GM12878 (cell line): ENCODE results near the gene HIRIP3.

ENCODE experiments used
- FOXM1 ChIP-seq: IDR thresholded peaks from 2 replicates; pipeline ENCODE4 v1.6.1; 2012; ENCODE audit warnings: low read depth, mild to moderate bottlenecking, inconsistent platforms, low read length, moderate library complexity
- HCFC1 ChIP-seq: fragments of 150-350 bp; IDR thresholded peaks from 2 replicates; pipeline ENCODE4 v1.6.1; 2014; ENCODE audit warnings: low read length
- JUND ChIP-seq: IDR thresholded peaks from 2 replicates; pipeline ENCODE4 v1.6.1; 2012; ENCODE audit warnings: low read depth, mild to moderate bottlenecking, low read length, improper control_type of control experiment, moderate library complexity
- RAD21 ChIP-seq: IDR thresholded peaks from 2 replicates; pipeline ENCODE4 v1.6.1; 2011; ENCODE audit warnings: mild to moderate bottlenecking, low read depth, low read length, moderate library complexity; ENCODE audit not compliant: insufficient read depth
- RBBP5 ChIP-seq: fragments of 200-600 bp; sonication (generic); conservative IDR thresholded peaks from 2 replicates; pipeline ENCODE4 v1.6.1; 2016
- SMC3 ChIP-seq: IDR thresholded peaks from 2 replicates; pipeline ENCODE4 v1.6.1; 2011; ENCODE audit warnings: low read length, improper control_type of control experiment, borderline replicate concordance
- SRF ChIP-seq, 2 experiments: IDR thresholded peaks; 2 replicates each; pipeline ENCODE4 v1.6.1; 2011; ENCODE audit warnings: low read depth in 2 of 2, low read length in 2 of 2, mild to moderate bottlenecking in 1 of 2, moderate library complexity in 1 of 2
- TAF1 ChIP-seq: IDR thresholded peaks from 2 replicates; pipeline ENCODE4 v1.6.1; 2011; ENCODE audit warnings: mild to moderate bottlenecking, low read depth, low read length, borderline replicate concordance
- TF ChIP-seq, protein P1 (sequence below): IDR thresholded peaks from 2 replicates; pipeline ENCODE4 v1.6.1; 2012; ENCODE audit warnings: low read depth, low read length, improper control_type of control experiment
- TF ChIP-seq, protein P2 (sequence below): IDR thresholded peaks from 2 replicates; pipeline ENCODE4 v1.6.1; 2012; ENCODE audit warnings: mild to moderate bottlenecking, low read depth, low read length
- TF ChIP-seq, protein P3 (sequence below), 3 experiments: IDR thresholded peaks in 2 of 3; conservative IDR thresholded peaks in 1 of 3; 2 replicates each; pipeline ENCODE4 v1.5.1; 2011; ENCODE audit warnings: low read depth in 3 of 3, low read length in 3 of 3, mild to moderate bottlenecking in 3 of 3, control low read depth in 2 of 3, moderate library complexity in 2 of 3, inconsistent platforms in 1 of 3, mixed read lengths in 1 of 3; ENCODE audit not compliant: control insufficient read depth in 2 of 3, insufficient read depth in 1 of 3; ENCODE audit errors: extremely low read depth in 1 of 3

DNA sequence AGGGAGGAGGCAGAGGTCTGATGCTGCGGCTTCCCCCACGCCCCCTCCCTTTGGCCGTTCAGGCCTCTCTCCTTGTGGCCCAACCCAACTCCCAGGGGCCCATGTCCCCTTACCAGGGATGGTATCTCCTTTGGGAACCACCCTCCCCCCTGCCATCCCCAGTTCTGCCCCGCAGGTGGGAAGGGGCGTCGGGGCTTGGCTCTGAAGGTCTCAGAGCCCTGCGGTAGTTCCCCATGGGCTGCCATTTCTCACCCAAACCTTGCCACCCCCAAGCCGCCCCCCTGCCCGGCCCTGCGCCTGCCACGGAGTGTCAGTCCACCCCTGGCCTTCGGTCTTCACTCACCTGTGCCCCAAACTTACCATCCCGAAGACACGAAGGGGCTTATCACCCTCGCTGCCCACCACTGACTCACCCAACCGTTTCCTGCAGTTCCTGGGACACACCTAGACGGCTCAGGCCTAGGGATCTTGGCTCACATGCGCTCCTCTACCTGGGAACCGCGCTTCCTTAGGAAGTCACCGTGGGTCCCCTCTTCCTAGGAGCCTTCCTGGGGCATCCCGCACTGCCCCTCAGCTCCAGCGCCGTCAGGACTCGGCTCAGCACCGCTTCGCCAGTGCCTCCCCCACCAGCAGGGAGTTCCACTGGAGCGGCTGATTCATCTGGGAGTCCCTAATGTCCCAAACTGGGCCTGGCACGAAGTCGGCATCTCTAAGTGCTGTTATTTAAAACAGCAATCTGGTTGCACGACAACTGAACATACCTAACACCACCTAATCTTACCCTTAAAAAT is 16.5 kb upstream of the HIRIP3 start:
- TF ChIP-seq TAF1, result no peak
- TF ChIP-seq, protein P1, sequence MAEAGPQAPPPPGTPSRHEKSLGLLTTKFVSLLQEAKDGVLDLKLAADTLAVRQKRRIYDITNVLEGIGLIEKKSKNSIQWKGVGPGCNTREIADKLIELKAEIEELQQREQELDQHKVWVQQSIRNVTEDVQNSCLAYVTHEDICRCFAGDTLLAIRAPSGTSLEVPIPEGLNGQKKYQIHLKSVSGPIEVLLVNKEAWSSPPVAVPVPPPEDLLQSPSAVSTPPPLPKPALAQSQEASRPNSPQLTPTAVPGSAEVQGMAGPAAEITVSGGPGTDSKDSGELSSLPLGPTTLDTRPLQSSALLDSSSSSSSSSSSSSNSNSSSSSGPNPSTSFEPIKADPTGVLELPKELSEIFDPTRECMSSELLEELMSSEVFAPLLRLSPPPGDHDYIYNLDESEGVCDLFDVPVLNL, result no peak
- TF ChIP-seq, protein P2, sequence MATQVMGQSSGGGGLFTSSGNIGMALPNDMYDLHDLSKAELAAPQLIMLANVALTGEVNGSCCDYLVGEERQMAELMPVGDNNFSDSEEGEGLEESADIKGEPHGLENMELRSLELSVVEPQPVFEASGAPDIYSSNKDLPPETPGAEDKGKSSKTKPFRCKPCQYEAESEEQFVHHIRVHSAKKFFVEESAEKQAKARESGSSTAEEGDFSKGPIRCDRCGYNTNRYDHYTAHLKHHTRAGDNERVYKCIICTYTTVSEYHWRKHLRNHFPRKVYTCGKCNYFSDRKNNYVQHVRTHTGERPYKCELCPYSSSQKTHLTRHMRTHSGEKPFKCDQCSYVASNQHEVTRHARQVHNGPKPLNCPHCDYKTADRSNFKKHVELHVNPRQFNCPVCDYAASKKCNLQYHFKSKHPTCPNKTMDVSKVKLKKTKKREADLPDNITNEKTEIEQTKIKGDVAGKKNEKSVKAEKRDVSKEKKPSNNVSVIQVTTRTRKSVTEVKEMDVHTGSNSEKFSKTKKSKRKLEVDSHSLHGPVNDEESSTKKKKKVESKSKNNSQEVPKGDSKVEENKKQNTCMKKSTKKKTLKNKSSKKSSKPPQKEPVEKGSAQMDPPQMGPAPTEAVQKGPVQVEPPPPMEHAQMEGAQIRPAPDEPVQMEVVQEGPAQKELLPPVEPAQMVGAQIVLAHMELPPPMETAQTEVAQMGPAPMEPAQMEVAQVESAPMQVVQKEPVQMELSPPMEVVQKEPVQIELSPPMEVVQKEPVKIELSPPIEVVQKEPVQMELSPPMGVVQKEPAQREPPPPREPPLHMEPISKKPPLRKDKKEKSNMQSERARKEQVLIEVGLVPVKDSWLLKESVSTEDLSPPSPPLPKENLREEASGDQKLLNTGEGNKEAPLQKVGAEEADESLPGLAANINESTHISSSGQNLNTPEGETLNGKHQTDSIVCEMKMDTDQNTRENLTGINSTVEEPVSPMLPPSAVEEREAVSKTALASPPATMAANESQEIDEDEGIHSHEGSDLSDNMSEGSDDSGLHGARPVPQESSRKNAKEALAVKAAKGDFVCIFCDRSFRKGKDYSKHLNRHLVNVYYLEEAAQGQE, result no peak
- no peak for TF ChIP-seq FOXM1
- no peak for TF ChIP-seq HCFC1
- TF ChIP-seq RBBP5, result no peak
- no peak for TF ChIP-seq RAD21
- TF ChIP-seq SRF (IDR thresholded peaks at IDR 0.05; ENCODE audit: low read depth in 2 of 2, low read length in 2 of 2), result no peak
- TF ChIP-seq SMC3, result no peak
- TF ChIP-seq, protein P3, sequence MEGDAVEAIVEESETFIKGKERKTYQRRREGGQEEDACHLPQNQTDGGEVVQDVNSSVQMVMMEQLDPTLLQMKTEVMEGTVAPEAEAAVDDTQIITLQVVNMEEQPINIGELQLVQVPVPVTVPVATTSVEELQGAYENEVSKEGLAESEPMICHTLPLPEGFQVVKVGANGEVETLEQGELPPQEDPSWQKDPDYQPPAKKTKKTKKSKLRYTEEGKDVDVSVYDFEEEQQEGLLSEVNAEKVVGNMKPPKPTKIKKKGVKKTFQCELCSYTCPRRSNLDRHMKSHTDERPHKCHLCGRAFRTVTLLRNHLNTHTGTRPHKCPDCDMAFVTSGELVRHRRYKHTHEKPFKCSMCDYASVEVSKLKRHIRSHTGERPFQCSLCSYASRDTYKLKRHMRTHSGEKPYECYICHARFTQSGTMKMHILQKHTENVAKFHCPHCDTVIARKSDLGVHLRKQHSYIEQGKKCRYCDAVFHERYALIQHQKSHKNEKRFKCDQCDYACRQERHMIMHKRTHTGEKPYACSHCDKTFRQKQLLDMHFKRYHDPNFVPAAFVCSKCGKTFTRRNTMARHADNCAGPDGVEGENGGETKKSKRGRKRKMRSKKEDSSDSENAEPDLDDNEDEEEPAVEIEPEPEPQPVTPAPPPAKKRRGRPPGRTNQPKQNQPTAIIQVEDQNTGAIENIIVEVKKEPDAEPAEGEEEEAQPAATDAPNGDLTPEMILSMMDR (IDR thresholded peaks at IDR 0.05 in 2 of 3, conservative IDR thresholded peaks at IDR 0.05 in 1 of 3; ENCODE audit: control insufficient read depth in 2 of 3, extremely low read depth in 1 of 3, insufficient read depth in 1 of 3, low read depth in 3 of 3, low read length in 3 of 3), result no peak
- TF ChIP-seq JUND, result no peak
